HS-5 (cell line): ENCODE data around the gene PRKG1.

ENCODE experiments used
- DNase-seq: peaks from one replicate; pipeline ENCODE4 v3.0.0-alpha.2; 2012; ENCODE audit warnings: low read depth

PRKG1 gene

DNA sequence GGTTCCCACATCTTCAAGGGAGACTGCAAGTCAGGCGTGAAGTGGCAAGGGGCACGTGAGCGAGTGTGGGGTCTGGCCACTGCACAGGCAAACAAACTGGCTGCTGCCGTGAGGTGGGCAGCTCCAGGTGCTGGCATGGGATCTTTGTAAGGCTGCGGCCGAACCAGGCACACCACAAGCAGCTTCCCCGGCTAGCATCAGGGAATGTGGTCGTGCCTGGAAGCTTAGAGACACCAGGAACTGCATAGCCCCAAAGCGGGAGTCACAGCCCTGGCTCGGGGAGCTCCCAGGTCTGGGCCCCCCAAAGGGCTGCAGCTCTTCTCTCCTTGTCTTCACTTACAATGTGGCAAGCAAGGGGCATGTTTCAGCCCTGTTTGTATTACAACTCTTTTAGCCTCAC, 988.9 kb downstream of the PRKG1 start:
- no peak for DNase-seq

- no peak for DNase-seq
Observed at GRCh38 chr10:52064084-52064845, 990.0 kb downstream of the PRKG1 start.

DNA sequence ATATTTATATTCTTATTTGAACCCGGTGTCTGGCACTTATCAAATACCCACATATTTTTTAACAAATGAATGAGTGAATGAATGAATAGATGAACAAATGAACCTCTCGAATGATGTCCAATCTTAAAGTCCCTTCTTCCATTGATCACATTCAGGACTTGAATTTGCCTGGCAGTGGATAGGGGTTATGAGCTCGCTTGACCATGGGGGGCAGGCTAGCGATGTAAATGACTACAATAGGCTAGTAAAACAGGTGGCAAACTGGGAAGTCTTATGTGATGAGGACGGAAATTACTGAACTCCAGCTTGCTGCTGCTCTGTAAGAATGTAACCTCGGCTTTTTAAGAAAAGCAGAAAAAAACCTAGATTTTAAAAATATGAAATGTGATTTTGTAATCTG, 992.1 kb downstream of the PRKG1 start:
- no peak for DNase-seq

DNA sequence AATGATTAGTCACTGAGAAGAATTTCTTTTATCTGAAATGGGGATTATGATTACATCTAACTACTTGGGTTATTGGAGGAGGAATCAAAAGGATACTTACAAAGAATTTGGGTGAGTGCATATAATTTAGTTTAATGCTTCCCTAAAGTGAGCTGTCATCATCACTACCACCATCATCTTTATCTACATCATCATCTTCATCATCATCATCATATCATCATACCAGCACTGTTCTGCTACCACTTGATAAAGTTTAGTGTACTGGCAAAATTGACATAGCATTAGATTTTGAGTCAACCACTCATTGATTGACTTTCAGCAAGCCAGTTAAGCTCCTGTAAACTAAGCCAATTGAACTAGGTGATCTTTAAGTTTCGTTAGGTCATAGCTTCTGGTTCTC, 994.2 kb downstream of the PRKG1 start:
- DNase-seq, result no peak

GRCh38 chr10:52071814-52072213, 997.5 kb downstream of the PRKG1 start:
- no peak for DNase-seq

DNA sequence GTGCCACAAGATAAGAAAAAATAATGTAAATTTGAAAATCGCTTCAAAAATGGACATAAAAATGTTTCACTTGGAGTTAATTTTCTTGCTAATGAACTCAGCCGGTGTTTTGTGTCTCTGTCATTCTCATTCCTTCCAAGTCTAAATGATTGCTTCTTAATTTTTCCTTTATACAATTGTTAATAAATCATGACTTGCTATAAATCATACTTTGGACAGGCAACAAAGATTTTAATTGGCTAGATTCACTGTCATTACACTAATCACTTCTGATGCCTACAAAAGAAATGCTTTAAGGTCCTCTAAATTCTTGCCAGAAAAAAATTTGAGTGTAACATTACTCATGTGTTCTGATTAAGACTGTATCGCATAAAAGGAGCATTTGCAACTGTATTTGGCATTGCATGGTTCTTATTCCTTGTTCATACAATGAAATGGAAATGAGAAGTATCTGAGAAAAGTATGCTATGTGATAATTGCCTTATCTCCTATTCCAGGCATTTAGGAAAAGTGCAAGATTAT, 1000.3 kb downstream of the PRKG1 start:
- no peak for DNase-seq

DNA sequence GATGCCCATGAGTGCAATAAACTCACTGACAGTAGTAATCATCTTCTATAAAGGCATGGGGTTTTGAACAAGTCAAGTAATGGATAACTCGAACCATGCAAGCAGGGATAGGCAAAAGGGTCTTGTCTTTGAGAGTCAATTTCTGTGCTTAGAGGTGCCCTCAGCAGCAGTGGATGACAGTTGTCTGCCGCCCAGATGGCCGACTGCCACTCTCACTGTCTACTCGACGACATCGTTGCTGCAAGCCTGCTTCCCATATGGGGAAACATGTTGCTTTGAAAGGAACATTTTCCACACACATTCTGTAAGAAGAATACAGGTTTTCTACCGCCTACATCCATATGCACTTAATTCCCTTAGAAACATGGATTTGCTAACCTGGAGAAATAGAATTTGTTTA, 1003.5 kb downstream of the PRKG1 start:
- DNase-seq, result no peak

DNA sequence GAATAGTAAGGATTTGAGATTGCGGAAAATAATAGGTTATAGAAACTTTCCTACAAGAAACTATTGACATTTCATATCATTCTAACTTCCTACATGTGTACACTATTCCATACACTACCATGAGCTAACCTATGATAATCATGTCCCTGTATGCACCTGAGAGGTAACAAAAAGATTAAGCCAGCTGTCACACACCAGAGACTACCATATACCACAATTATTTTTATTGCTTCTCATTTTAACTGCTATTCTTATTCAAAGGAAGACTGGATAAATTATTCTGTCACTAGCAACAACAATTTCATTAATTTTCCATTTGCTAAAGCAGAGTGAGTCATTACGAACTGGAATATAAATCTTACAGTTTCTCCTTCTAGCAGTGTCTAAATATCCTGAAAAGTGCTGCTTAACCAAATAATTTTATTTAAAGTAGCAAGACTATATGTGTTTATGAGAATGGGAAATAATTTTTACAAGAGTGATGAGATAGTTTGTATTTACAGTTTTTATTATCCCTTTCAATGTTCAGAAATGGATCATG, 1004.2 kb downstream of the PRKG1 start:
- no peak for DNase-seq

DNA sequence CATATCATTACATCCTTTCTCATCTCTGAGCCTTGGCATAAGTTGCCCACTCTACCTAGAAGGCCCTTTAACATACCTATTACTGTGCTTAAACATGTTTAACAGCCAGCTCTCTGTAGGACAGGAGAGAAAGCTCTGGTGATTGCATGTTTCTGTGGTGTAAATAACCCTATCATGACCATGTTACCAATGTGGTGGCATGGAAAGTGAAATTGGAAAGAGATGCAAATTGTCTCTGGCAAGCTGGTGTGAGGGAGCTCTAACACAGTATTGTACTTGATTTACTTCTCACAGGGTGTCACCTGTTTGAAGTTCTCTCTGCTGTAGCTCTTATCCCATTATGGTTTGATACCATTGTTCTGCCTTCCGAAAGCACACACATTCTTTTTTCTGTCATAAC, 1008.0 kb downstream of the PRKG1 start:
- DNase-seq, result no peak

GRCh38 chr10:52083422-52083821, 1009.1 kb downstream of the PRKG1 start:
- DNase-seq, result no peak

- DNase-seq, result no peak
Observed at GRCh38 chr10:52092390-52092789, 1018.1 kb downstream of the PRKG1 start.

- no peak for DNase-seq
Observed at GRCh38 chr10:52098130-52098529, 1023.8 kb downstream of the PRKG1 start.

DNA sequence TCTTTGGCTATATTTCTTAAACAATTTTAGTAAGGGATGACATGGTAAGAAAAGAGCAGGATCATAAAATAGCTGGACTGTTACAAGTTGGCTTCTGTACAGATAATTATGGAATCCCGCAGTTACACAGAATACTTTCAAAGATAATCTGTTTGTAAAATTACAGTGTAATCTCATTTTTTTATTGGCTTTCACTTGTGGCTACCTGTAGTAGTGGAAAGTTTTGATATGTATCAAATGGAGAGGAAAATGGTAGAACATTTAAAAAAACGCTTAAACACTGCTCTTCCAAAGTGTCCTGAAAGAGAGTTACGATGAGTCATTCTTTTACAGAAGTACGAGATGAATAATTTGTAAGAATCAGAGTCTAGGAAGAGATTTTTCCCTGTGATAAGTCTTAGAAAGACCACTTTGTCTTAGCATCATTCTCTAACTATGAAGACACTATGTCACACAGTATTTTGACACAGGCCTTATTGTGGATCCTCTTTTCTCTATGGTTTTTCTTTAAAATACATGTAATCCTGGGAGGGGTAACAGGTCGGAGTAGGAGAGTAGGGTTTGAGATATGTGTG, 1024.8 kb downstream of the PRKG1 start:
- DNase-seq, result no peak

- DNase-seq, result no peak
Observed at GRCh38 chr10:52100011-52100547, 1025.8 kb downstream of the PRKG1 start.

GRCh38 chr10:52105301-52105700, 1031.0 kb downstream of the PRKG1 start:
- DNase-seq, result no peak

DNA sequence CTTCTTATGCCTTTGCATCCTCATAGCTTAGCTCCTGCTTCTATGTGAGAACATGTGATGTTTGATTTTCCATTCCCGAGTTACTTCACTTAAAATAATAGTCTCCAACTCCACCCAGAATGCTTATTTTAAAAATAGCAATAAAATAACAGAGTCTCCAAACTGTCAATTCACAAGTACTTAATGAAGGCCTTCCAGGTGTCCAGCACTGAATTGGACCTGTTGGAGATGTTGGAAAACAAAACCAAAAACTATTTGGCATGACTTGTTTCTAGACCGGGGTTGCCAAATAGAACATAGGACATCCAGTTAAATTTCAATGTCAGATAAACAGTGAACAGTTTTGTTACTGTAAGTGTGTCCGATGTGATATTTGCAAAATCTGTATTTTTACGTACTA, 1031.7 kb downstream of the PRKG1 start:
- no peak for DNase-seq

GRCh38 chr10:52106899-52107298, 1032.6 kb downstream of the PRKG1 start:
- DNase-seq, result no peak

DNA sequence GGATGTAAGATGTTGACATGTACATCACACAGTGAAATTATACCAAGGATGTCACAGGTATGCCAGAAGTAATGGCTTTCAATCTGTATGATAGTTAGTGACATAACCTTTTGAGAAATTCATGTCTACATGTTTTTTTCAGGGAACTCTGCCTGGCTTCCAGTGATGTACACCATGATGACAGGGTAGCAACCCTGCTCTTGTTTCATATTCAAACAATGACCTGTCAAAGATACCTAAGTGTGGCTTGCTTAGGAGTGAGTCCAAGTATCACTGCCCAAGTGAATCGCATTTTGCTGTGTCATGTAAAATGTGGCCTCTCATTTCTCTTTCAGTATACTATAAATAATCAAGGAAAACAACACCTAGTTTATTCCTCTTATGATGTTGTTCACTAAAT, 1033.9 kb downstream of the PRKG1 start:
- no peak for DNase-seq

- DNase-seq, result no peak
Observed at GRCh38 chr10:52110576-52110975, 1036.3 kb downstream of the PRKG1 start.

DNA sequence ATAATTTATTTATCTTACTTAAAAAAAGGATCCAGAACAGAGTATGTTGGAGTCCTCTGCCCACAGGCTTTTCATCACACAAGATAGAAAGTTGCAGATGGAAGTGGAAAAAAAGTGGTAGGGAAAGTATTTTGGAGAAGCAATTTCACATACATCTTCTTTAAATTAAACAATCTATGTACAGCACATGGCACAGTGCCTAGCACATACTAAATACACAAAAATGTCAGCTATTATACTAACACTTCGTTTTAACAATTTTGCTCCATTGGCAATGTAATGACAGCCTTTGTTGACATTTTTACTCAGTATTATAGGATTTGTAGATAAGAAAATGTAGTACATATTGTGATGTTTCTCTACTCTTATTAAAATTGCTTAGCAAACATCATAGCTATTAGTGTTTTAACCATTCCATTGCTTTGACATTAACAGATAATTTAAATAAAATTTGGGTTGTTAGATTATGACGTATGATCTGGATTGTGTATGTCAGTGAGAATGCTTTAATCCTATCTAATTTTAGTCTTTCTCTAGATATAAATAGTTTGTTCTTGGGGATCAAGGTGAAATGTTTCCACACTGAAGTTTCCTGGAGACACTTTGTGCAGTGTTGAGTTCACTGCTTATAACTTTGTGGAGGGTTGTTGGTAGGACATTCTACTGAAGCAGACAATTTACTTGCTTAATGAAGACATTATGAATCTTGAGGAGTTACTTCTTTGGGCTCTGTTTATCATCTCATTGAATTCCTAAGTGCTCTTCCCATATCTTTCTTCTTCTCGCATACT, 1037.0 kb downstream of the PRKG1 start:
- DNase-seq, result no peak

DNA sequence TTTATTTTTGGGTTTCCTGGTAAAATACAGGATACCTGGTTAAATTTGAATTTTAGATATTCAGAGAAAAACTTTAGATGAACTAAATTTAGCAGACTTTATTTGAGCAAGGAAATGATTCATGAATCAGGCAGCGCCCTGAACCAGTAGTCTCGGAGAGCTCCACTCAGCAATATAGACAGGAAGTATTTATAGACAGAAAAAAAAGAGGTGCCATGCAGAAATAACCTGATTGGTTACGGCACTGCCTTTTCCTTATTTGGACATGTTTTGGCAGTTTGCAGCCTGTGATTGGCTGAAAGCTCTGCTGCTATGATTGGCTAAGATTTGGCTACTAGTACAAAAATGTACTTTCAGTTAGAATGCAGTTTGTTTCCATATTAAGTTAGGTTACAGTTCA, 1041.5 kb downstream of the PRKG1 start:
- no peak for DNase-seq

DNA sequence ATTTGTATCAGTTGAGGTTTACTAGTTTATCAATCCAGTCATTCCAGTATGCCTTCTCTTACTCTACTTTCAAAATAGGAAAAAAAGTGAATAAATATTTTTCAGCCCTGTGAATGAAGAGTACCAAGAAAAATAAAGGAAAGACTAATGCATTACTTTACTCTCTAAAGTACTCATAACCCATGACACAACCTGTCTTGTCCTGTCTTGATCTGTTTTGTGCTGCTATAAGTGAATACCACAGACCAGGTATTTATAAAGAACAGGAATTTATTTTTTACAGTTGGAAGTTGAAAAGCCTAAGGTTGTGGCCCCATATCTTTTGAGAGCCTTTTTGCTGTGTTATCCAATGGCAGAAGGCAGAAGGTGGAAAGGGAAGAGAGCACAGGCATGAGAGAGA, 1045.2 kb downstream of the PRKG1 start:
- no peak for DNase-seq
